Measurements from ENCODE around the gene CDHR2.

CDHR2 gene

GRCh38 chr5:176548967-176549444, at the start of gene CDHR2:
TSS of gene CDHR2 (plus strand) at chr5:176549342. CDS start at chr5:176565353, 16,011 bp downstream.
- DNase-seq (ENCODE audit: low read depth): no peak
- no peak for TF ChIP-seq CTCF (IDR thresholded peaks at IDR 0.05; ENCODE audit: insufficient read depth, low read depth, low read length, missing control alignments)
- no peak within 1 kb of the TSS for H3K4me3 ChIP-seq (ENCODE audit: low read depth, low read length)

GRCh38 chr5:176500511-176500910, 48.6 kb upstream of the CDHR2 start:
- TF ChIP-seq CTCF (IDR thresholded peaks at IDR 0.05; ENCODE audit: insufficient read depth, low read depth, low read length, missing control alignments): no peak
- H3K4me3 ChIP-seq (ENCODE audit: low read depth, low read length): no peak overlapping the region
- no peak for DNase-seq (ENCODE audit: low read depth)

GRCh38 chr5:176501333-176501732, 47.8 kb upstream of the CDHR2 start:
- no peak for TF ChIP-seq CTCF (IDR thresholded peaks at IDR 0.05; ENCODE audit: insufficient read depth, low read depth, low read length, missing control alignments)
- DNase-seq (ENCODE audit: low read depth): no peak

GRCh38 chr5:176503496-176503895, 45.6 kb upstream of the CDHR2 start:
- no peak overlapping the region for H3K4me3 ChIP-seq (ENCODE audit: low read depth, low read length)
- TF ChIP-seq CTCF (IDR thresholded peaks at IDR 0.05; ENCODE audit: insufficient read depth, low read depth, low read length, missing control alignments): no peak
- no peak for DNase-seq (ENCODE audit: low read depth)

More at GRCh38 chr5:176501333-176501732, 47.8 kb upstream of the CDHR2 start:
- no peak overlapping the region for H3K4me3 ChIP-seq (ENCODE audit: low read depth, low read length)

- no peak overlapping the region for H3K4me3 ChIP-seq (ENCODE audit: low read depth, low read length)
- TF ChIP-seq CTCF (IDR thresholded peaks at IDR 0.05; ENCODE audit: insufficient read depth, low read depth, low read length, missing control alignments): no peak
- DNase-seq (ENCODE audit: low read depth): no peak
These were observed 41.2 kb upstream of the CDHR2 start for GRCh38 chr5:176507911-176508310.

- TF ChIP-seq CTCF (IDR thresholded peaks at IDR 0.05; ENCODE audit: insufficient read depth, low read depth, low read length, missing control alignments): no peak
- H3K4me3 ChIP-seq (ENCODE audit: low read depth, low read length): no peak overlapping the region
- DNase-seq (ENCODE audit: low read depth): no peak
These were observed 40.5 kb upstream of the CDHR2 start for GRCh38 chr5:176508603-176509002.

- DNase-seq (ENCODE audit: low read depth): no peak
- TF ChIP-seq CTCF (IDR thresholded peaks at IDR 0.05; ENCODE audit: insufficient read depth, low read depth, low read length, missing control alignments): no peak
These were observed 35.4 kb upstream of the CDHR2 start for GRCh38 chr5:176513788-176514187.

More at GRCh38 chr5:176513788-176514187, 35.4 kb upstream of the CDHR2 start:
- no peak overlapping the region for H3K4me3 ChIP-seq (ENCODE audit: low read depth, low read length)

All from GM12865 (cell line).